Neural cell (in vitro differentiated cells): Measurements from ENCODE around the gene BABAM1. TPM values are rescaled to one million over a fixed set of nuclear protein-coding genes. Genes with fewer than 3 reads are reported as not detected.

Source experiments
- H2AFZ ChIP-seq: fragments of 200-600, 300-800 bp; sonication (generic), shearing (Covaris generic); 2 replicates; pipeline ENCODE4 v1.6.0; 2014; ENCODE audit warnings: low read depth, mild to moderate bottlenecking, antibody characterized with exemption, low read length, moderate library complexity
- H3F3A ChIP-seq: fragments of 200-600 bp; shearing (Covaris generic); 2 replicates; pipeline ENCODE4 v1.6.1; 2016; ENCODE audit warnings: mild to moderate bottlenecking, moderate library complexity, mixed read lengths, antibody characterized with exemption, low read length; ENCODE audit not compliant: insufficient read depth, poor library complexity, severe bottlenecking
- H3K27ac ChIP-seq: fragments of 200-600, 300-800 bp; sonication (generic), shearing (Covaris generic); 2 replicates; pipeline ENCODE4 v1.5.1; 2014; ENCODE audit warnings: mild to moderate bottlenecking, low read length, moderate library complexity
- H3K27me3 ChIP-seq: fragments of 300-800, 200-600 bp; sonication (generic), shearing (Covaris generic); 2 replicates; pipeline ENCODE4 v1.6.0; 2014; ENCODE audit warnings: mild to moderate bottlenecking, low read depth, low read length, moderate library complexity; ENCODE audit not compliant: insufficient read depth
- H3K36me3 ChIP-seq: fragments of 300-800, 200-600 bp; sonication (generic), shearing (Covaris generic); 2 replicates; pipeline ENCODE4 v1.5.1; 2014; ENCODE audit warnings: mild to moderate bottlenecking, antibody characterized with exemption, low read length, moderate library complexity; ENCODE audit not compliant: insufficient read depth
- H3K4me2 ChIP-seq: fragments of 300-800, 200-600 bp; sonication (generic), shearing (Covaris generic); 2 replicates; pipeline ENCODE4 v1.6.0; 2014; ENCODE audit warnings: mild to moderate bottlenecking, low read length
- H3K4me3 ChIP-seq: fragments of 300-800, 200-600 bp; sonication (generic), shearing (Covaris generic); 2 replicates; pipeline ENCODE4 v1.5.1; 2014; ENCODE audit warnings: mild to moderate bottlenecking, low read length, moderate library complexity
- H3K79me2 ChIP-seq: fragments of 200-600 bp; shearing (Covaris generic); replicated peaks from 2 replicates; pipeline ENCODE4 v1.6.0; 2014; ENCODE audit warnings: mild to moderate bottlenecking, low read length, moderate library complexity; ENCODE audit not compliant: insufficient read depth
- H3K9ac ChIP-seq: fragments of 300-800, 200-600 bp; sonication (generic), shearing (Covaris generic); 2 replicates; pipeline ENCODE4 v1.6.1; 2016; ENCODE audit warnings: mild to moderate bottlenecking, low read length, mixed read lengths
- H3K9me2 ChIP-seq: fragments of 200-600 bp; shearing (Covaris generic); 2 replicates; pipeline ENCODE4 v1.6.1; 2016; ENCODE audit warnings: mild to moderate bottlenecking, low read length, mixed read lengths; ENCODE audit not compliant: insufficient read depth
- H3K9me3 ChIP-seq: fragments of 200-600, 300-800 bp; sonication (generic), shearing (Covaris generic); 2 replicates; pipeline ENCODE4 v1.6.1; 2016; ENCODE audit warnings: mild to moderate bottlenecking, mixed run types, low read length, moderate library complexity, mixed read lengths
- H4K20me1 ChIP-seq: fragments of 200-600 bp; shearing (Covaris generic); 2 replicates; pipeline ENCODE4 v1.6.1; 2016; ENCODE audit warnings: mild to moderate bottlenecking, mixed run types; ENCODE audit not compliant: insufficient read depth
- EP300 ChIP-seq: fragments of 450-650 bp; conservative IDR thresholded peaks from 2 replicates; pipeline ENCODE4 v1.6.1; 2014; ENCODE audit warnings: antibody characterized with exemption, mild to moderate bottlenecking, moderate library complexity; ENCODE audit not compliant: poor library complexity, severe bottlenecking
- EZH2 ChIP-seq: fragments of 200-600, 300-800 bp; shearing (Covaris generic), sonication (generic); IDR thresholded peaks from 2 replicates; pipeline ENCODE4 v1.6.1; 2014; ENCODE audit warnings: antibody characterized with exemption, low read length, borderline replicate concordance, mild to moderate bottlenecking; ENCODE audit not compliant: insufficient read depth, poor library complexity, severe bottlenecking
- MXI1 ChIP-seq: fragments of 450-650 bp; conservative IDR thresholded peaks from 2 replicates; pipeline ENCODE4 v1.6.1; 2014; ENCODE audit warnings: antibody characterized with exemption, mild to moderate bottlenecking; ENCODE audit not compliant: poor library complexity, severe bottlenecking
- POLR2AphosphoS5 ChIP-seq: IDR thresholded peaks from 2 replicates; pipeline ENCODE4 v1.6.1; 2012
- RAD21 ChIP-seq: fragments of 450-650 bp; conservative IDR thresholded peaks from 2 replicates; pipeline ENCODE4 v1.6.1; 2014; ENCODE audit warnings: antibody characterized with exemption, mild to moderate bottlenecking, moderate library complexity
- SMC3 ChIP-seq: fragments of 450-650 bp; conservative IDR thresholded peaks from 2 replicates; pipeline ENCODE4 v1.6.1; 2014; ENCODE audit warnings: antibody characterized with exemption, mild to moderate bottlenecking, moderate library complexity; ENCODE audit not compliant: poor library complexity
- TAF1 ChIP-seq: IDR thresholded peaks from 2 replicates; pipeline ENCODE4 v1.6.1; 2012; ENCODE audit warnings: low read depth
- polyA plus RNA-seq: library from polyadenylated mRNA; depleted of rRNA; stranded (reverse); fragments of >200 nt; gene quantifications from 2 replicates; pipeline ENCODE4 v1.2.3, GENCODE V29; 2014
- TF ChIP-seq, protein P1 (sequence below): fragments of 450-650 bp; IDR thresholded peaks from 2 replicates; pipeline ENCODE4 v1.5.1; 2014; ENCODE audit warnings: antibody characterized with exemption, mild to moderate bottlenecking, moderate library complexity; ENCODE audit not compliant: poor library complexity, severe bottlenecking
- TF ChIP-seq, protein P2 (sequence below): IDR thresholded peaks from 2 replicates; pipeline ENCODE4 v1.6.1; 2012; ENCODE audit warnings: borderline replicate concordance

Gene BABAM1
- polyA plus RNA-seq, 1 donor from 2014 or later = 123 TPM

DNA sequence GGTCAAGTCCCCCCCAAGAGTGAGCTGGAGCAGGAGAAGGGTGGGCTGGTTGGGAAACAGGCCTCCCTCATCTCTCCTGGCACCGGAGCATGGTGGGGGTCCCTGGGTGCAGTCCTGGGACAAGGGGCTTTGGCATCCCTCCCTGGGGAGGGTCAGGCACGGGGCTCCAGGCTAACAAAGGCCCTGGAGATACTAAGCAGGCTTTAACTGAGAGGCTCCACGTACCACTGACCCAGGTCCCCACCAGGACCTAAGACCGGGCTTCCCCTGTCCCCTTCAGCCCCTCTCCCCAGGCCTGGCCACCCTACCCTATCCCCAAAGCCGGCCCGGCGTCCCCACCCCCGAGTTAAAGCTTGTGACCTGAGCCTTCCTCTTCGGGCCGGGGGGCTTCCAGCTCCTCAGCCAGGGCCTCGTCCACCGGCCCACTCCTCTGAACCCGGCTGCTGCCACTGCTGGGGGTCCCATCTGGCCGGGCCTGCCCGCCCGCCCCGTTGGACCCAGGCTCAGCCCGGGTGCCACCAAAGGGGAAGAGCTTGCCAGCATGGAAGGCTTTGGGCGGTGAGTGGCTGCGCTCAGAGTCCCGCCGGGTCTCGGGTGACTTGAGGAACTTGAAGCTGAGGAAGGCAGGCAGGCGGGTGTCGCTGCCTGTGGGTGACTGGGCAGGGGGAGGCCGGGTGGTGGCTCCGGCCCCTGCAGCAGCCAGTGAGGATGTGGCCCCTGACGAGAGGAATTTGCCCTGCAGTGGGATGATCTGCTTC lies 57.3 kb downstream of the BABAM1 start:
- Histone ChIP-seq H3K4me2 (no peak overlapping the region), H4K20me1 (no peaks in the 10 kb centered on the region), H3K9ac (no peak overlapping the region), H3K79me2 (no peaks in the 10 kb centered on the region), H3K36me3 (no peaks in the 10 kb centered on the region), H3F3A (no peaks in the 10 kb centered on the region), H3K4me3 (no peak overlapping the region), H3K9me2 (no peaks in the 10 kb centered on the region), H3K27ac (no peak overlapping the region), H2AFZ (no peak overlapping the region), H3K27me3 (no peaks in the 10 kb centered on the region), H3K9me3 (no peaks in the 10 kb centered on the region)
- TF ChIP-seq, protein P1, sequence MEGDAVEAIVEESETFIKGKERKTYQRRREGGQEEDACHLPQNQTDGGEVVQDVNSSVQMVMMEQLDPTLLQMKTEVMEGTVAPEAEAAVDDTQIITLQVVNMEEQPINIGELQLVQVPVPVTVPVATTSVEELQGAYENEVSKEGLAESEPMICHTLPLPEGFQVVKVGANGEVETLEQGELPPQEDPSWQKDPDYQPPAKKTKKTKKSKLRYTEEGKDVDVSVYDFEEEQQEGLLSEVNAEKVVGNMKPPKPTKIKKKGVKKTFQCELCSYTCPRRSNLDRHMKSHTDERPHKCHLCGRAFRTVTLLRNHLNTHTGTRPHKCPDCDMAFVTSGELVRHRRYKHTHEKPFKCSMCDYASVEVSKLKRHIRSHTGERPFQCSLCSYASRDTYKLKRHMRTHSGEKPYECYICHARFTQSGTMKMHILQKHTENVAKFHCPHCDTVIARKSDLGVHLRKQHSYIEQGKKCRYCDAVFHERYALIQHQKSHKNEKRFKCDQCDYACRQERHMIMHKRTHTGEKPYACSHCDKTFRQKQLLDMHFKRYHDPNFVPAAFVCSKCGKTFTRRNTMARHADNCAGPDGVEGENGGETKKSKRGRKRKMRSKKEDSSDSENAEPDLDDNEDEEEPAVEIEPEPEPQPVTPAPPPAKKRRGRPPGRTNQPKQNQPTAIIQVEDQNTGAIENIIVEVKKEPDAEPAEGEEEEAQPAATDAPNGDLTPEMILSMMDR = no peak
- TF ChIP-seq, protein P2, sequence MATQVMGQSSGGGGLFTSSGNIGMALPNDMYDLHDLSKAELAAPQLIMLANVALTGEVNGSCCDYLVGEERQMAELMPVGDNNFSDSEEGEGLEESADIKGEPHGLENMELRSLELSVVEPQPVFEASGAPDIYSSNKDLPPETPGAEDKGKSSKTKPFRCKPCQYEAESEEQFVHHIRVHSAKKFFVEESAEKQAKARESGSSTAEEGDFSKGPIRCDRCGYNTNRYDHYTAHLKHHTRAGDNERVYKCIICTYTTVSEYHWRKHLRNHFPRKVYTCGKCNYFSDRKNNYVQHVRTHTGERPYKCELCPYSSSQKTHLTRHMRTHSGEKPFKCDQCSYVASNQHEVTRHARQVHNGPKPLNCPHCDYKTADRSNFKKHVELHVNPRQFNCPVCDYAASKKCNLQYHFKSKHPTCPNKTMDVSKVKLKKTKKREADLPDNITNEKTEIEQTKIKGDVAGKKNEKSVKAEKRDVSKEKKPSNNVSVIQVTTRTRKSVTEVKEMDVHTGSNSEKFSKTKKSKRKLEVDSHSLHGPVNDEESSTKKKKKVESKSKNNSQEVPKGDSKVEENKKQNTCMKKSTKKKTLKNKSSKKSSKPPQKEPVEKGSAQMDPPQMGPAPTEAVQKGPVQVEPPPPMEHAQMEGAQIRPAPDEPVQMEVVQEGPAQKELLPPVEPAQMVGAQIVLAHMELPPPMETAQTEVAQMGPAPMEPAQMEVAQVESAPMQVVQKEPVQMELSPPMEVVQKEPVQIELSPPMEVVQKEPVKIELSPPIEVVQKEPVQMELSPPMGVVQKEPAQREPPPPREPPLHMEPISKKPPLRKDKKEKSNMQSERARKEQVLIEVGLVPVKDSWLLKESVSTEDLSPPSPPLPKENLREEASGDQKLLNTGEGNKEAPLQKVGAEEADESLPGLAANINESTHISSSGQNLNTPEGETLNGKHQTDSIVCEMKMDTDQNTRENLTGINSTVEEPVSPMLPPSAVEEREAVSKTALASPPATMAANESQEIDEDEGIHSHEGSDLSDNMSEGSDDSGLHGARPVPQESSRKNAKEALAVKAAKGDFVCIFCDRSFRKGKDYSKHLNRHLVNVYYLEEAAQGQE = no peak
- TF ChIP-seq SMC3 = no peak
- no peak for TF ChIP-seq EZH2
- TF ChIP-seq MXI1 = no peak
- TF ChIP-seq POLR2AphosphoS5 = no peak
- TF ChIP-seq EP300 = no peak
- TF ChIP-seq RAD21 = no peak
- TF ChIP-seq TAF1 = no peak

DNA sequence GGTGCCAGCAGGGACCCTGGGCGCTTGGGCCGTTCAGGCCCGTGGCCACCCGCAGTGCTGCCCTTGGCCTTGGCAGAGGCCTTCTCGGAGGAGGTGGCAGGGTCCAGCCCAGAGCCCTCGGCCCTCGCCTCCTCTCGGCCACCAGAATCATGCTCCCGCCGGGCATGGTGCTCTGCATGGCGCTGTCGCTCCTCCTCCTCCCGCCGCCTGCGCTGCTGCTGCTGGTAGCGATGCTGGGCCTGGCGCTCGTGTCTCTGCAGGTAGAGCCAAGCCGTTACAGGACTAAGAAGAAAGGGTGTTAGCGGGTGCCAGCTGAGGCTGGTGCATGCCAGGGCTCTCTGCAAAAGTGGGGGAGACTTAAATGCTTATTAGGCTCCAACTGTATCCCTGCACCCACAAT lies 57.9 kb downstream of the BABAM1 start:
- Histone ChIP-seq H3K36me3 (no peaks in the 10 kb centered on the region), H3K9ac (no peak overlapping the region), H4K20me1 (no peaks in the 10 kb centered on the region), H3F3A (no peaks in the 10 kb centered on the region), H3K4me3 (no peak overlapping the region), H3K4me2 (no peak overlapping the region), H3K9me2 (no peaks in the 10 kb centered on the region), H3K79me2 (no peaks in the 10 kb centered on the region), H3K27ac (no peak overlapping the region), H3K9me3 (no peaks in the 10 kb centered on the region), H3K27me3 (no peaks in the 10 kb centered on the region), H2AFZ (no peak overlapping the region)
- TF ChIP-seq, protein P2 = no peak
- TF ChIP-seq EZH2 = no peak
- TF ChIP-seq, protein P1 = no peak
- TF ChIP-seq EP300 = no peak
- TF ChIP-seq POLR2AphosphoS5 = no peak
- TF ChIP-seq RAD21 = no peak
- TF ChIP-seq TAF1 = no peak
- TF ChIP-seq SMC3 = no peak
- TF ChIP-seq MXI1 = no peak
